ENCODE measurements around the gene GARIN5A. TPM values are rescaled to one million over a fixed set of nuclear protein-coding genes. Genes with fewer than 3 reads are reported as not detected.

Gene GARIN5A
- total RNA-seq, 6 donors from 2014 or later: 2.4 to 10.1 (median 3.0) TPM; not detected in 1

GRCh38 chr19:50512112-50512998 lies 35.7 kb upstream of the GARIN5A start:
- Histone ChIP-seq H3K4me3 (peak overlapping the region in 1 of 4 donors; percentile 64), H3K9me3 (no peaks in the 10 kb centered on the region), H3K4me1 (peaks cover 8 to 16% (median 10%) of the 10 kb centered on the region in 4 donors), H3K27ac (peak overlapping the region in 1 of 4 donors; percentile 86), H3K27me3 (no peaks in the 10 kb centered on the region), H3K36me3 (no peaks in the 10 kb centered on the region)
- TF ChIP-seq EP300 (IDR thresholded peaks at IDR 0.05): no peak
- no peak for TF ChIP-seq POLR2AphosphoS5 (IDR thresholded peaks at IDR 0.05)
- TF ChIP-seq, protein P1, sequence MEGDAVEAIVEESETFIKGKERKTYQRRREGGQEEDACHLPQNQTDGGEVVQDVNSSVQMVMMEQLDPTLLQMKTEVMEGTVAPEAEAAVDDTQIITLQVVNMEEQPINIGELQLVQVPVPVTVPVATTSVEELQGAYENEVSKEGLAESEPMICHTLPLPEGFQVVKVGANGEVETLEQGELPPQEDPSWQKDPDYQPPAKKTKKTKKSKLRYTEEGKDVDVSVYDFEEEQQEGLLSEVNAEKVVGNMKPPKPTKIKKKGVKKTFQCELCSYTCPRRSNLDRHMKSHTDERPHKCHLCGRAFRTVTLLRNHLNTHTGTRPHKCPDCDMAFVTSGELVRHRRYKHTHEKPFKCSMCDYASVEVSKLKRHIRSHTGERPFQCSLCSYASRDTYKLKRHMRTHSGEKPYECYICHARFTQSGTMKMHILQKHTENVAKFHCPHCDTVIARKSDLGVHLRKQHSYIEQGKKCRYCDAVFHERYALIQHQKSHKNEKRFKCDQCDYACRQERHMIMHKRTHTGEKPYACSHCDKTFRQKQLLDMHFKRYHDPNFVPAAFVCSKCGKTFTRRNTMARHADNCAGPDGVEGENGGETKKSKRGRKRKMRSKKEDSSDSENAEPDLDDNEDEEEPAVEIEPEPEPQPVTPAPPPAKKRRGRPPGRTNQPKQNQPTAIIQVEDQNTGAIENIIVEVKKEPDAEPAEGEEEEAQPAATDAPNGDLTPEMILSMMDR (IDR thresholded peaks at IDR 0.05): no peak
- no peak for TF ChIP-seq POLR2A (IDR thresholded peaks at IDR 0.05)
- 87 to 90% methylated on average over 11 to 34 of the region's 36 CpGs for WGBS, 2 donors
- ATAC-seq (ENCODE audit: low FRiP score in 2 of 2): no peak
- peak in 1 of 2 donors; percentile 89 for DNase-seq

DNA sequence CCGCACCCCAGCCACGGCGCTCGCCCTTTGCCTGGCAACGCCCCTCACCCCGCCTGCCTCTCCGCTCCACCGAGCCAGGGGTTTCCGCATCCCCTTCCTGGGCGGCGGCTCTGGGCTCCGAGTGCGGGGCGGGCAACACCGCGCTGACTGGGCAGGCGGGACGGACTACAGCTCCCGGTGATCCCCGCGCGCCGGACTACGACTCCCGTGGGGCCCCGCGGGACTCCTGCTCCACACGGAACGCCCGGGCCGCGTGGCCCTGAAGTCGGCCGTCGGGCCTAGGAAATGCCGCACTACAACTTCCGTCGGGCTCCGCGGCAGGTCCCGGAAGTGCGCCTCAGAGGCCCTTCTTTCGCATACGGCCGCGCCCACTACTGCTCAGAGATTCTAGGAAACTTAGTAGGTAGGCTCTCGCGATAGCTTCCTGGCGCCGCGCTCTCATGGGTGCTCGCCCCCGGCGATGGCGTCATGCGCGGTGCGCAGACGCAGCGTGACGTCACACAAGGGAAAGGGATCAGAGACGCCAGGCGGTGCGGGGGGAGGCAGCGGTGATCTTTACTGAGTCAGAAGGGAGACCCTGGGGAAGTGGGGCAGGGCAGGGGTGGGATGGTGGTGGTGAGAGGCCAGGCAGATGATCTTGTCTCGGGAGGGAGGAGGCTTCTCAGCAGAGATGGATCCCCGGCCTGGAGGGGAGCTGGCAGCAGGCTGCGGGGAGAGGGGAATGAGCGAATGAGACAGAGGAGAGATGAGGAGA lies 34.6 kb upstream of the GARIN5A start, which contains the start of gene JOSD2:
Gene JOSD2 (minus strand): TSS at position 123 of the 754 bp plus-strand sequence. CDS start 760 bp downstream, outside the sequence.
- Histone ChIP-seq H3K9me3 (no peaks in the 10 kb centered on the region), H3K4me3 (peak within 1 kb of the TSS; percentile 55 to 73 (median 68)), H3K27ac (peak within 1 kb of the TSS; percentile 71 to 89 (median 82)), H3K36me3 (peaks cover 0 to 2% (median under 1%) of the 10 kb centered on the region in 4 donors), H3K27me3 (no peaks in the 10 kb centered on the region), H3K4me1 (peaks cover 8 to 16% (median 10%) of the 10 kb centered on the region in 4 donors)
- TF ChIP-seq, protein P1 (IDR thresholded peaks at IDR 0.05): peak in 4 of 6 experiments; percentile 29 to 46 (median 36)
- peak in 2 of 4 donors; percentile 28 to 80 for TF ChIP-seq POLR2A (IDR thresholded peaks at IDR 0.05)
- TF ChIP-seq EP300 (IDR thresholded peaks at IDR 0.05): peak in 1 of 4 donors; percentile 70
- peak; percentile 72 to 78 for TF ChIP-seq POLR2AphosphoS5 (IDR thresholded peaks at IDR 0.05)
- DNase-seq (peak; percentile 99), ATAC-seq (ENCODE audit: low FRiP score in 2 of 2) (peak; percentile 96 to 97)
- 2% methylated on average over 17 to 37 of the region's 69 CpGs for WGBS, 2 donors

DNA sequence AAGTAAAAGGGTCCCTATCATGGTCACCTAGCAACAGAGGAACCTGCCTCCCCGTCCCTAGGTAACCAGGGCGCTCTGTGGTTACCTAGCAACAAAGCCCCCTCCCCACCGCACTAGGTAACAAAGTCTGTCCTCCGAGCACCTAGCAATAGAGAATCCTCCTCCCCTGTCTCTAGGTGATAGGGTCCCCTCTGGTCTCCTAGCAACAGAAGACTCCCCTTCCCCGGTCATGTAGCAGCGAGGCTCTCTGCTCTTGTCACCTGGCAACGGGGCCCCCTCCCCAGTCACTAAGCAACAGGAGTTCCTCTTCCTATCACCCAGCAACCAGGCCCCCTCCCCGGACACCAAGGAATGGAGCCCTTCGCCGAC lies 34.0 kb upstream of the GARIN5A start:
- DNase-seq (no peak), ATAC-seq (ENCODE audit: low FRiP score in 2 of 2) (no peak)
- Histone ChIP-seq H3K36me3 (peaks cover 0 to 8% (median 3%) of the 10 kb centered on the region in 4 donors), H3K27me3 (no peaks in the 10 kb centered on the region), H3K27ac (peak overlapping the region; percentile 71 to 89 (median 82)), H3K4me3 (peak overlapping the region; percentile 55 to 73 (median 68)), H3K4me1 (peaks cover 8 to 16% (median 10%) of the 10 kb centered on the region in 4 donors), H3K9me3 (no peaks in the 10 kb centered on the region)
- WGBS, 2 donors: 6 to 8% methylated on average over 10 of the region's 10 CpGs
- no peak for TF ChIP-seq POLR2AphosphoS5 (IDR thresholded peaks at IDR 0.05)
- peak in 1 of 4 donors; percentile 24 for TF ChIP-seq POLR2A (IDR thresholded peaks at IDR 0.05)

GRCh38 chr19:50510121-50510670 lies 33.5 kb upstream of the GARIN5A start:
- DNase-seq: peak in 1 of 2 donors; percentile 83
- H3K27ac ChIP-seq: peak overlapping the region in 3 of 4 donors; percentile 77 to 89 (median 86)

More at GRCh38 chr19:50510121-50510670, 33.5 kb upstream of the GARIN5A start:
- Histone ChIP-seq H3K27me3 (no peaks in the 10 kb centered on the region), H3K4me3 (peak overlapping the region; percentile 55 to 73 (median 68)), H3K9me3 (no peaks in the 10 kb centered on the region), H3K36me3 (peaks cover 0 to 10% (median 3%) of the 10 kb centered on the region in 4 donors), H3K4me1 (peaks cover 8 to 16% (median 10%) of the 10 kb centered on the region in 4 donors)
- TF ChIP-seq POLR2AphosphoS5 (IDR thresholded peaks at IDR 0.05) (no peak), EP300 (IDR thresholded peaks at IDR 0.05) (no peak), POLR2A (IDR thresholded peaks at IDR 0.05) (no peak)
- TF ChIP-seq, protein P1 (IDR thresholded peaks at IDR 0.05): no peak
- no peak for ATAC-seq (ENCODE audit: low FRiP score in 2 of 2)
- WGBS, 2 donors: 65 to 66% methylated on average over 18 to 20 of the region's 26 CpGs
